ENCODE results near the gene NUP35. TPM values are rescaled to one million over a fixed set of nuclear protein-coding genes. Genes with fewer than 3 reads are reported as not detected.

The NUP35 gene
- total and polyA plus RNA-seq, 2 experiments from 2014 or later: 57.4 to 65.3 TPM

DNA sequence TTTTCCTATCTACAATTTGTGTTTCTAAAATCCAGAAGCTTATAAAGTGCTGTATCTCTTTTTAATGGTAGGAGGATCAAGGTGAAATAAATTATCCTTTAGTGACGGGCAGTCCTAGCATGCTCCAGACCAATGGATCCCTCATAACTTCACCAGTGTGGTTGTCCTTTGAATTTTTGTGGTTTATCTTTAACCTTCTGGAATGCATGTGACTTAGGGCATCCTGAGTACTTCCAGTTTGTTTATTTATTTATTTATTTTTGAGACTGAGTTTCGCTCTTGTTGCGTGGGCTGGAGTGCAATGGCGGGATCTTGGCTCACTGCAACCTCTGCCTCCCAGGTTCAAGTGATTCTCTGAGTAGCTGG is 40.4 kb downstream of the NUP35 start:
- H3K4me3 ChIP-seq: no peak overlapping the region
- H3K9me3 Mint-ChIP-seq: no peaks in the 10 kb centered on the region; the same call in 2 of the 3 replicates
- no peak for TF ChIP-seq REST (IDR thresholded peaks at IDR 0.05; ENCODE audit: unreplicated experiment)
- TF ChIP-seq ZNF114 (CRISPR knock-in tag; IDR thresholded peaks at IDR 0.05): no peak
- TF ChIP-seq ETS1 (IDR thresholded peaks at IDR 0.05): no peak
- no peak for TF ChIP-seq ZNF462 (CRISPR knock-in tag; IDR thresholded peaks at IDR 0.05)
- TF ChIP-seq POLR2AphosphoS5 (IDR thresholded peaks at IDR 0.05; ENCODE audit: low read depth): no peak
- no peak for TF ChIP-seq NANOG (IDR thresholded peaks at IDR 0.05; ENCODE audit: borderline replicate concordance)
- H3K4me1 ChIP-seq (ENCODE audit: insufficient read depth): peaks cover 5% of the 10 kb centered on the region
- ATAC-seq (no peak), DNase-seq (ENCODE audit: low spot score) (no peak)
- peaks cover 48% of the 10 kb centered on the region for H3K79me2 ChIP-seq (replicated peaks; ENCODE audit: insufficient read depth)
- H3K9me2 ChIP-seq (ENCODE audit: insufficient read depth): 0 out of 2 replicates have a peak, but pooled peaks cover 3% of the 10 kb centered on the region
- H3K4me3 Mint-ChIP-seq: no peak overlapping the region
- H3K4me2 ChIP-seq: no peak overlapping the region
- no peak overlapping the region for H3K27ac ChIP-seq (ENCODE audit: low read depth)
- peaks cover 15% of the 10 kb centered on the region for H3K27me3 Mint-ChIP-seq (ENCODE audit: insufficient read depth, low read depth, poor library complexity)
- H3K27ac Mint-ChIP-seq: no peak overlapping the region
- H3K27me3 ChIP-seq (ENCODE audit: insufficient read depth): no peaks in the 10 kb centered on the region
- peaks cover 14% of the 10 kb centered on the region for H4K20me1 ChIP-seq (replicated peaks; ENCODE audit: insufficient read depth)
- peaks cover 82% of the 10 kb centered on the region for H3K36me3 Mint-ChIP-seq (ENCODE audit: low read depth)
- H3K36me3 ChIP-seq (ENCODE audit: insufficient read depth): peaks cover 24% of the 10 kb centered on the region; the same call in 1 of the 2 replicates
- no peak overlapping the region for H2AFZ ChIP-seq
- H3F3A ChIP-seq (replicated peaks; ENCODE audit: low read depth): no peaks in the 10 kb centered on the region
- H3K4me1 Mint-ChIP-seq: peaks cover 7% of the 10 kb centered on the region; the same call in 2 of the 3 replicates

Data from GM23338 (cell line).